GM12875 (cell line): ENCODE results near the gene MACF1.

Experiments
- H3K4me3 ChIP-seq: one replicate; pipeline ENCODE4 v1.5.1; 2011; ENCODE audit warnings: low read depth, low read length, control low read depth
- CTCF ChIP-seq: IDR thresholded peaks from 2 replicates; pipeline ENCODE4 v1.5.1; 2011; ENCODE audit warnings: low read depth, mild to moderate bottlenecking, control low read depth, inconsistent platforms, low read length, moderate library complexity, borderline replicate concordance; ENCODE audit not compliant: insufficient read depth

MACF1 gene

GRCh38 chr1:39384305-39384704, 179.8 kb downstream of the MACF1 start:
- H3K4me3 ChIP-seq: no peak overlapping the region
- TF ChIP-seq CTCF: no peak

- TF ChIP-seq CTCF: no peak
- no peak overlapping the region for H3K4me3 ChIP-seq
Observed at GRCh38 chr1:39385067-39385988, 180.8 kb downstream of the MACF1 start.

GRCh38 chr1:39386997-39387396, 182.5 kb downstream of the MACF1 start:
- TF ChIP-seq CTCF: no peak
- no peak overlapping the region for H3K4me3 ChIP-seq

GRCh38 chr1:39387452-39387851, 183.0 kb downstream of the MACF1 start:
- no peak for TF ChIP-seq CTCF
- H3K4me3 ChIP-seq: no peak overlapping the region

GRCh38 chr1:39391691-39392679, 187.5 kb downstream of the MACF1 start:
- no peak for TF ChIP-seq CTCF
- no peak overlapping the region for H3K4me3 ChIP-seq

- no peak for TF ChIP-seq CTCF
- H3K4me3 ChIP-seq: no peak overlapping the region
Observed at GRCh38 chr1:39392851-39393573, 188.5 kb downstream of the MACF1 start.
